PC-9 (cell line): ENCODE data around the gene STUB1.

Experiments
- CTCF ChIP-seq: fragments of 200-600 bp; sonication (generic); conservative IDR thresholded peaks from 2 replicates; pipeline ENCODE4 v1.6.1; 2017; ENCODE audit warnings: mixed run types, antibody characterized with exemption, mild to moderate bottlenecking, moderate library complexity
- EZH2 ChIP-seq: fragments of 200-600 bp; sonication (generic); IDR thresholded peaks from 2 replicates; pipeline ENCODE4 v1.8.0; 2017; ENCODE audit warnings: antibody characterized with exemption, low read depth

- TF ChIP-seq CTCF (no peak), EZH2 (no peak)
Observed at GRCh38 chr16:681746-682427, 1.7 kb downstream of the STUB1 start.
